ENCODE data around the gene RTP4.

- TF ChIP-seq YY1 (IDR thresholded peaks at IDR 0.05; ENCODE audit: insufficient read depth, insufficient read length) = no peak
- TF ChIP-seq SUZ12 (IDR thresholded peaks at IDR 0.05; ENCODE audit: extremely low read depth, insufficient read depth, insufficient read length) = no peak
- no peak for TF ChIP-seq ZNF274 (IDR thresholded peaks at IDR 0.05; ENCODE audit: low read depth, low read length)
These were observed 15.3 kb upstream of the RTP4 start for GRCh38 chr3:187352581-187353575.

All from NT2/D1 (cell line).